ENCODE data around the gene PLEKHG1. TPM values are rescaled to one million over a fixed set of nuclear protein-coding genes. Genes with fewer than 3 reads are reported as not detected.

PLEKHG1 gene
- total and polyA plus RNA-seq, 7 donors = 1.3 to 10.6 (median 4.2) TPM

DNA sequence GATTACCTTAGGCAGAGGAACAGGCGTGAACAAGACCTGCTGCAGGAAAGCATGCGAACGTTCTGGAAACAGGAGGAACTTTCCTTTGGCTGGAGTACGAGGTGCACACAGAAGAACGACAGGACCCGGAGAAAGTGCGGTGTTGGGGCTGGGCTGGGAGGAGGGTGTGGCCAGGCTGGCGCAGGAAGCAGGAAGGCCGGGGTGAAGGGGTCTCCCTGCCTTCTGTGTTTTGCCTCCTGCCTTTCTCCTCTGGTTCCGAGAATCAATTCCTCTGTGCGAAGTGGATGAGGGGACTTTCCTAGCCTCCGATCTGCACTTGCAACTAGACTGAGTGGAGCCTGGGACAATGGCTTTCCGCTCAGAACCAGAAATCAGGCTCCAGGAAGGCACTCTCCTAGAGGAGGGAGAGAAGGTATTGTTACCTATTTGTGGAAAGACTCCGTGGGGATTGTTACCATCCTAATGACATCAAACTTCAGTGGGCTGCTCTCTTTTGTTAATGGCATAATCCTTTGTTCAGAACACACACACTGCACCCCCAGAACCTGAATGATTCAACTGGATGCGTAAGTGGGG, 22.9 kb upstream of the PLEKHG1 start:
- intact Hi-C loops (cut with DNase I) = no loop called here

GRCh38 chr6:150579611-150580010, 20.1 kb upstream of the PLEKHG1 start:
- H3K27me3 ChIP-seq (ENCODE audit: insufficient read depth in 3 of 3, low read length in 2 of 3) = peaks cover 0 to under 1% (median 0%) of the 10 kb centered on the region in 3 donors
- DNase-seq = no peak
- no peaks in the 10 kb centered on the region for H3K9me3 ChIP-seq
- H3K36me3 ChIP-seq (ENCODE audit: insufficient read depth in 1 of 2, low read depth in 1 of 2) = no peaks in the 10 kb centered on the region
- WGBS, 3 donors = 42 to 53% (median 47%) methylated on average over 4 of the region's 4 CpGs
- intact Hi-C loops (cut with DNase I) = no loop called here
- no peaks in the 10 kb centered on the region for H3K4me1 ChIP-seq
- no peak for TF ChIP-seq CTCF (IDR thresholded peaks at IDR 0.05)
- no peak overlapping the region for H3K27ac ChIP-seq
- H3K4me3 ChIP-seq = no peak overlapping the region
- ATAC-seq = peak in 1 of 4 donors; percentile 59

More for the DNA sequence above, 22.9 kb upstream of the PLEKHG1 start:
- H3K36me3 ChIP-seq (ENCODE audit: insufficient read depth in 1 of 2, low read depth in 1 of 2) = no peaks in the 10 kb centered on the region
- DNase-seq = no peak
- H3K4me1 ChIP-seq = no peaks in the 10 kb centered on the region
- WGBS, 3 donors = 75 to 85% (median 79%) methylated on average over 15 of the region's 15 CpGs
- H3K4me3 ChIP-seq = no peak overlapping the region
- TF ChIP-seq CTCF (IDR thresholded peaks at IDR 0.05) = no peak
- H3K9me3 ChIP-seq = no peaks in the 10 kb centered on the region
- H3K27ac ChIP-seq = no peak overlapping the region
- H3K27me3 ChIP-seq (ENCODE audit: insufficient read depth in 3 of 3, low read length in 2 of 3) = peaks cover 0 to 5% (median 0%) of the 10 kb centered on the region in 3 donors
- no peak for ATAC-seq

GRCh38 chr6:150580489-150580888, 19.2 kb upstream of the PLEKHG1 start:
- Histone ChIP-seq H3K4me3 (no peak overlapping the region), H3K9me3 (no peaks in the 10 kb centered on the region), H3K4me1 (no peaks in the 10 kb centered on the region), H3K27ac (no peak overlapping the region), H3K36me3 (ENCODE audit: insufficient read depth in 1 of 2, low read depth in 1 of 2) (no peaks in the 10 kb centered on the region), H3K27me3 (ENCODE audit: insufficient read depth in 3 of 3, low read length in 2 of 3) (no peaks in the 10 kb centered on the region)
- intact Hi-C loops (cut with DNase I) = no loop called here
- DNase-seq (no peak), ATAC-seq (no peak)
- no peak for TF ChIP-seq CTCF (IDR thresholded peaks at IDR 0.05)
- 93 to 98% (median 95%) methylated on average over 2 of the region's 2 CpGs for WGBS, 3 donors

- Histone ChIP-seq H3K27ac (no peak overlapping the region), H3K9me3 (no peaks in the 10 kb centered on the region), H3K4me3 (no peak overlapping the region), H3K27me3 (ENCODE audit: insufficient read depth in 3 of 3, low read length in 2 of 3) (no peaks in the 10 kb centered on the region), H3K36me3 (ENCODE audit: insufficient read depth in 1 of 2, low read depth in 1 of 2) (no peaks in the 10 kb centered on the region), H3K4me1 (no peaks in the 10 kb centered on the region)
- no peak for TF ChIP-seq CTCF (IDR thresholded peaks at IDR 0.05)
- intact Hi-C loops (cut with DNase I) = no loop called here
- WGBS, 3 donors = 90 to 91% (median 91%) methylated on average over 5 of the region's 5 CpGs
- DNase-seq (no peak), ATAC-seq (no peak)
Observed at GRCh38 chr6:150584065-150584464, 15.6 kb upstream of the PLEKHG1 start.

DNA sequence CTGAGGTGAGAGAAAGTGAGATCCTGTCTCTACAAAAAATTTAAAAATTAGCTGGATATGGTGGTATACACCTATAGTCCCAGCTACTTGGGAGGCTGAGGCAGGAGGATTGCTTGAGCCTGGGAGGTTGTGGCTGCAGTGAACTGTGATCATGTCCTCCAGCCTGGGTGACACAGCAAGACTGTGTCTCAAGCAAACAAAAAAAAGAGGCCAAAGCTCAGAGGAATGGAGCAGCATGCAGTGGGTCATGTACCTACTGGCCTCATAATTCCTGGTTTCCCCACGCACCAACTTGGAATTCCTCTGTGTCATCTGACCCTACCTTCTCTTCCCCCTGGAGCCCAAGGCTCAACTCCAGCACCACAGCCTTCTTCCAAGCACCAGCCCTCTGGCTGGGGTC, 15.1 kb upstream of the PLEKHG1 start:
- no peaks in the 10 kb centered on the region for H3K27me3 ChIP-seq (ENCODE audit: insufficient read depth in 3 of 3, low read length in 2 of 3)
- no peaks in the 10 kb centered on the region for H3K36me3 ChIP-seq (ENCODE audit: insufficient read depth in 1 of 2, low read depth in 1 of 2)
- H3K4me3 ChIP-seq = no peak overlapping the region
- TF ChIP-seq CTCF (IDR thresholded peaks at IDR 0.05) = no peak
- WGBS, 3 donors = 91 to 100% (median 92%) methylated on average over 1 of the region's 1 CpG
- no peaks in the 10 kb centered on the region for H3K9me3 ChIP-seq
- DNase-seq (no peak), ATAC-seq (no peak)
- H3K4me1 ChIP-seq = no peaks in the 10 kb centered on the region
- intact Hi-C loops (cut with DNase I) = no loop called here
- H3K27ac ChIP-seq = no peak overlapping the region

All from psoas muscle (tissue), 8 donors.